RCC 7860 (cell line): ENCODE data around the gene LDLRAD4.

Experiments used
- DNase-seq: peaks from one replicate; pipeline ENCODE4 v3.0.0-alpha.2; 2015; ENCODE audit warnings: low spot score
- FAIRE-seq: peaks from 2 replicates; lab custom pipeline; 2012; peaks lifted over from hg19 to GRCh38; lab: Jason Lieb, UNC

The LDLRAD4 gene

DNA sequence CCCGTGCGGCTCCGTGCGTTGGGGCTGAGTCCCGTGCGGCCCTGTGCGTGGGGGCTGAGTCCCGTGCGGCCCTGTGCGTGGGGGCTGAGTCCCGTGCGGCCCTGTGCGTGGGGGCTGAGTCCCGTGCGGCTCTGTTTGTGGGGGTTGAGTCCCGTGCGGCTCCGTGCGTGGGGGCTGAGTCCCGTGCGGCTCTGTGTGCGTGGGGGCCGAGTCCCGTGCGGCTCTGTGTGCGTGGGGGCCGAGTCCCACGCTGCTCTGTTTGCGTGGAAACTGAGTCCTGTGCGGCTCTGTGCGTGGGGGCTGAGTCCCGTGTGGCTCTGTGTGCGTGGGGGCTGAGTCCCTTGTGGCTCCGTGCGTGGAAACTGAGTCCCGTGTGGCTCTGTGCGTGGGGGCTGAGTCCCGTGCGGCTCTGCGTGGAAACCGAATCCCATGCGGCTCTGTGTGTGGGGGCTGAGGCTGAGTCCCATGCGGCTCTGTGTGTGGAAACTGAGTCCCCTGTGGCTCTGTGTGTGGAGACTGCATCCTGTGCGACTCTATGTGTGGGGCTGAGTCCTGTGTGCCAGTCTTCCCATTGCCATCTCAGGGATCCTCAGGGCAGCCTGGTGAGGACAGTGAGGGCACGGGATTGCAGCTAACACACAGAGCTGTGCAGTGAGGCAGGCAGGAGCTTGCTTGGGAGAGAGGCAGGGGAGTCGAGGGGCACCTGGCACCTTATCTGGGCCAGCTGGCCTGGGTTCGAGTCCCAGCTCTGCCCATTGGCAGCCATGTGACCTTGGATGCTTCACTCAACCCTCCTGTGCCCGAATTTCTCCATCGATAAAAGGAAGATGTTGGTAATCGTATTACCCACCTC, 44.5 kb downstream of the LDLRAD4 start:
- no peak for FAIRE-seq

DNA sequence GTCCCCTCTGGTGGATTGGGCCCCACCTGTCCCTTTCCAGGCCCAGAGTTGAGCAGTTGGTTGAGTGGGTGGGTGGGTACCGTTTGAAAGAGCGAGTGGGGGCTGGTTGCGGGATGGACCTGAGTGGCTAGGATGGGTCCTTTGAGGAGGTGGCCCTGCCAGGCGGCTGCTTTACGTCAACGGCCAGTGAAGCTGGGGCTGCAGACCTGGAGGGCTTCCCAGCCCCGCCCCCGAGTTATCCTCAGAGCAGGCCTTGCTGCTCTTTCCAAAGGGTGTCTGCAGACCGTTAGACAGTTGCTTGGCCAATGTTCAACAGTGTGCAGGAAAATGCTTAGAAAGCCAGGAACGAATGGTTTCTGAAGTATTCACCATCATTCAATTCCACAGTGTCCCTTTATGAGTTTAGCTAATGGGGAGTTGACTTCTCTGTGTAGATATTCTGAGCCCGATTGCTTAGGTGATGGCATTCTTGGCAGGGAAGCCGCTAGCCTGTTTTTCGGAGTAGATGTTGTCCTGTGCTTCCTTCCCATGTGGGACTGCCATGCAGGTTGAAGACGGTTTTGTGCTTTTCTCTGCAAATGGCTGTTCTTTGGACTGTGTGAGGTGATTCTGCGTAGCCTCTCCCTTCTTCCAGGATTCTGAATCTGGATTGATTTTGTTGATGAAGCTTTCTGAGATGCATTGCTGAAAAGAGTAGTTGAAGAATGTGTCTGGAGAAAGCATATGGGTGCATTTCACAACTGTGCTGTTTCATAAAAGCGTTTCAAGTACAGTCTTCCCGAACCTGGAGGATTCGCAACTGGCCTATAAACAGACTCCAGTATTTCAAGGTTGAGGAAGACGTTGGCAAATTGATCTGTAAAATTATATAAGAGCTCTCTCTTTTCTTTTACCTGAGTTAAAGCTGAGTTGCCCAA, 45.8 kb downstream of the LDLRAD4 start:
- FAIRE-seq (no peak), DNase-seq (no peak)

More for the DNA sequence above, 44.5 kb downstream of the LDLRAD4 start:
- no peak for DNase-seq

DNA sequence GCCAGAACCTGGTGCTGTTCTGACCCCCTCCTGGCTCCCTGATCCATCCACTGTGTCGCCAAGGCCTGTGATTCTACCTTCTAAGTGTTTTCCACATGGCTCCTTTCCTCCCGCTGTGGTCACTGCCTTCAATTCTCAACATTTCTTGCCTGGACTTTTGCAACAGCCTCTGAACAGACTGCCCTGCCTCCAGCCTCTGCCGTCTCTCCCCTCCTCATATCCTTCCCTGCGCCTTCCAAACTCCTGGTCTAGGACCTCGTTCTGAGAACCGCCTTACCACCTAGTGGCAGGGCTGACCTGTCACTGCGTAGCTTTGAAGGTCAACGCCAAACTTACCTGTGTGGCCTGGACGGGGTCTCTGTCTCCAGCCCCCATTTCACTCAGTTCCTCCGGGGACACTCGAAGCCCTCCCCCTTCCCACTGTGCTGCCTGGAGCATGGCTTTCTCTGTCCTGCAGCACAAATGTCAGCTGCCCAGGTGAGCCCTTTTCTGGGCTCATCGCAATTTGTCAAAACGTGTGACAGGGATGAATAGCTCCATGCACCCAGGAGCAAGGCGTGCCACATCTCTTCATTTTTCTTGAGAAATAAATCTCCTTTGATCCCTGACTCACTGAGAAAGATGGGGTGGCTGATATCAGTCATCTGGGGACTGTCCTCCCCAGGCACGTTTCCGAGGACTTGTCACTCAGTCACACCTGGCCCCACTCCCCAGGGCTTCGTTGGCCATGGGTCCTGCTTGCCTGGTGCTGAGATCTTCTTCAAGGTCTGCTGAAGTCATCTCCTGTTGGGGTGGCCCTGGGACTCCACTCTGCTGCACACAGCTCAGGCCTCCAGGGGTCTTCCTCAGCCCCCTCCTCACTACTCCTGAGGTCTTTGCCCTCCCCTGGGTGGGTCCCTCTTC, 46.7 kb downstream of the LDLRAD4 start:
- DNase-seq (no peak), FAIRE-seq (no peak)

DNA sequence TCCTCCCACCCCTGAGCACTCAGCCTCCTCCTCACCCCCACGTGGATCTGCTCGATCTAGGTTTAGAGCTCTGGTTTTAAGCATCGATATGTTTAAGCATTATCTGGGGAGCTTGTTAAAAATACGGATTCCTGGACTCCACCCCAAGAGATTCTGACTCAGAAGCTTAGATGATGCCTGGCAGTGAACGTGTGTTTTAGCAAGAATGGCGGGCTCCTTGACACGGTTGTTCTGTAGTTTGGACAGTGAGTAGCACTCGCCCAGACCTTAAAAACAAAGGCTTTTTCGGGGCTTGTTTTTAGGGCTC, 47.3 kb downstream of the LDLRAD4 start:
- FAIRE-seq (no peak), DNase-seq (no peak)

DNA sequence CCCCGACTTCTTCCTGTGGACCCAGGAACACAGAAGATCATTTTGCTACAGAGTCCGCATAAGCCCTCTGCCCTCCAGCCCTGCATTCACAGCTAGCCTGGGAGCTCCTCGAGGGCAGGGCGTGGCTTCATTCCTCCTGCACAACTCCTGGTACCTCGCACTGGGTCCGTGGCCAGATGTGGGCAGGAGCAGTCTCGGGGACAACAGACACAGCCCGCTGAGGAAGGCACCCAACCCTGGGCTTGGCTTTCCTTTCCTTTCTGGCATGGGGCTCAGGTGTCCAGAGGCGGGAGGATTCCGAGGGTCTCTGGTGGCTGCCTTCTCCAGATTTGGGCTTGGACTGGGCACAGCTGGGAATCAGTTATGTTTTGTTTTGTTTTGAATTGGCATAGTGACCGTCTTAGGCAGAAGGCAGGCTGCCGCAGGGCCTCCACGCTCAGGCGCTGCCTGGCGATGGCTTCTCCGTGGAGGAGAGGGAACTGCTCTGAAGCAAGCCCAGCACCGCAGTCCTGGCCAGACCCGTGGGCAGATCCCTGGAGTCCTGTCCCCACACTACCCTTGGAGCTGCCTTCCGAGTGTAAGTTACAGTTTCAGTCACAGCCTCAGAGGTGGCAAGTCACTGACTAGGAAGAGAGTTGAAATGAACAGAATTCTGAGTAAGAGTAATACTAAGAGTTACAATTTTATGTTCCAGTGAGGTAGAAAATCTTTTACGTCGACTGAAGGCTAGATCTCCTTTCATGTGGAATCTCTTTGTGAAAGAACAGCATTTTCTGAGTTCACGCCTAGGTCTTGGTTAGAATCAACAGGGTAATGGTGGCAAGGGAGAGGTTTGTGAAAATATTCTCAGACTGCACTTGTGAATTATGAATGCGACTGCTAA, 47.9 kb downstream of the LDLRAD4 start:
- DNase-seq (no peak), FAIRE-seq (no peak)

DNA sequence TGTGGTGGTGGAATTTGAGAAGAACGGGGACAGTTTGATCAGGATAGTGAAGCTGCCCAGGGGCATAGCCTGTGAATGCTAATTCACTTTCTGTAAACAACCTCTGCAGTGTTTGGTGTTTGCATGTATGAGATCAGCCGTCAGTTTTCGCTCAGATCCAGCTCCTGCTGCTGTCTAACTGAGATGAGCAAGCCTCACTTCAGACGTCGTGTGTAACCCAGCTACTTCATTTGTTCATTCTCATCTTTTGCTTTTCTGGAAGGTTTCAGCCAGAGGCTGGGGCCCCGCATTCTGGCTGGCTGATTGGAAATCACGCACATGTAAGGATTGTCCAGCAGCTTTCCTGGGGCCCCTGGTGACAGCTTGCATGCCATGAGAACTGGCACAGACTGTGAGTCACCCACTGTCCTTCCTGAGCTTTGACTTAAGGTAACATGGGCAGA, 48.9 kb downstream of the LDLRAD4 start:
- DNase-seq (no peak), FAIRE-seq (no peak)

DNA sequence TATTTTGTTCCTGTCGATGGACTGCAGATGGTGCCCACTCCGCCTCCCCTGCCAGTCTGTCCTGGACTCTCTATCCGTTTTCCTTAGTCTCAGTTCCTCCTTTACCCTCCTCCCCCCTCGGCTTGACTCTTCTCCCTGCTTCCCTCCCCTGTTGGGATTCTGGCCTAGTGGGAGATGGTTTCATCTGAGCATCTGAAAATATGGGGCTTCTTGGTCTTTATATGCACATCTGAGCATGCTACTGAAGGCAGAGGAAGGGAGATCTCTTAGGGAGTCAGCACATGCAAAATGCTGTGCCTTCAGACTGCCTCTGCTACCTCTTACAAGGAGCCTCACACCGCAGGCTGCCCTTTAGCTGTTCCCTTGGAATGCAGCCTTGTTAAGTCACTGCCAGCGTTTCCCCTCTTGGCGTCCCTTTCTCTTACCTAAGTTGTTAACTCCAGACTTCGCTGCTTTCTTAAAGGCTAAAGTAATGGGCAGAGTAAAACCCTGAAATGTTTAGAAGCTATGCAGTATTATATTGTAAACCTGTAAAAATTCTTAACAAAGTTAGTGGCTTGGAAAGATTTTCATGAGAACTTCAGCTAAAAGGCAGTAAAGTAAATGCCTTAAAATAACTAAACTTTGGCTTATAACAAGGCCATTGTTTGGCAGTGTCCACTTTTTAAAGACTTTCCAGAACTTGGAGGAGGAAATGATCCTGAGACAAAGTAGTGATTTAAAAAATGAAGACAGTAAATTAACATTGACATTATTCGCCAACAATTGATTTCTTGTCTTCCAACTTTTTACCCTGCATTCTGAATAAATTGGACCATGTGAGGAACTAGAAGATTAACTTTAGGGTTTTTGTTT, 49.8 kb downstream of the LDLRAD4 start:
- FAIRE-seq (no peak), DNase-seq (no peak)

DNA sequence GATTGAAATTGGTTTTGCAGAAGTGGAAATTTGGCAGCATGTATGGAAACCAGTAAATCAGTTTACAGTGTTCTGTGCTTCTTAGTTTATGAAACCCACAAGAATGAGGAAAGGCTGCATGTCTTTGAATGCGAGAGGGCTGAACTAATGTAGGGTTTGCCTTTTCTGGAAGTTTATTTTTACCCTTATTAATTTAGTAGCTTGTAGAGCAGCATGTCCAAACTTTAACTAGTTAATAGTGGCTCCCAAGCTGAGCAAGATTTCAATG, 50.4 kb downstream of the LDLRAD4 start:
- DNase-seq (no peak), FAIRE-seq (no peak)

DNA sequence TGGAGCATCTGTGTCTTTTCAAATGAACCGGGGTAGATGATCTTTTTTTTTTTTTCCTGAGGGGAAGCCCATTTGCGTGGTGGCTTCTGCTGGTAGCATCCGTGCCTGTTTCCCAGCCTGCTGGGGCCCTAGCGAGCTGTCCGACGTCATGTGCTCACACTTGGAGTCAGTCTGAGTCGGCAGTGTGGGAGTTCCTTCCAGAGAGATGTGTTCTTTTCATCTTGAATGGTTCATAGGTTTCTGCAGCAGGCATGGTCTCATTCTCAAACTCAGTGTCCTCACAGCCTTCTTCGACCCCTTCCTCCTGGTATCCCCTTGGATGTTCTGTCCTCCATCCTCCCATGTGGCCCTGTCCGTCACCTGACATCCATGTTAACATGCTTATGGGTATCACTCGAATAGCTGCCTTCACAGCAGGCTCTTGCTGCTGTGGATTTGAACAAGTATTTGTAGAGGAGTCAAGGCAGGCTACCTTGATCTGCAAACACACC, 51.0 kb downstream of the LDLRAD4 start:
- no peak for FAIRE-seq
- DNase-seq = no peak

DNA sequence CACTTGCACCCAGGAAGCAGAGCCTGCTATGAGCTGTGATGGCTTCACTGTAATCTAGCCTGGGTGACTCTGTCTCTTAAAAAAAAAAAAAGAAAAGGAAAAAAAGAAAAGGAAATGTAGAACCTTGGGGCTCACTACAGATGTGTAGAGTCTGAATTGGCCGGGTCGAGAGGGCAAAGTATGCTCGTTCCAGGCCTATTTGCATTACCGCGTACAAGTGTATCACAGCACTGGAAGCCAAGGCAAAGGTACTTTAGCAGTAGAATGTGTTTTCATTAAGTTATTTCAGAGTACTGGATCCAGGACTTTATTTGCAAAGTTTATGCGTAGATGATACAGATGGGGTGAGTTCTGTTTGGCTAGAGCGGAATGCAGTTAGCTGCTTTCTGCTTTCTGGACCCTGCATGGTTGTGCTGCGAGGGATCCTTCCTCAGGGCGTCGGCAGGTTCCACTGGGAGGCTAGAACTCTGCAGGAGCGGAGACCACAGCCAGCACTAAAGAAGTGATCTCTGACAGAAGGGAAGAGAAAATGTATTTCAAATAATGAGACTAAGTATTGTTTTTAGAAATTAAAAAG, 51.8 kb downstream of the LDLRAD4 start:
- FAIRE-seq (no peak), DNase-seq (no peak)

DNA sequence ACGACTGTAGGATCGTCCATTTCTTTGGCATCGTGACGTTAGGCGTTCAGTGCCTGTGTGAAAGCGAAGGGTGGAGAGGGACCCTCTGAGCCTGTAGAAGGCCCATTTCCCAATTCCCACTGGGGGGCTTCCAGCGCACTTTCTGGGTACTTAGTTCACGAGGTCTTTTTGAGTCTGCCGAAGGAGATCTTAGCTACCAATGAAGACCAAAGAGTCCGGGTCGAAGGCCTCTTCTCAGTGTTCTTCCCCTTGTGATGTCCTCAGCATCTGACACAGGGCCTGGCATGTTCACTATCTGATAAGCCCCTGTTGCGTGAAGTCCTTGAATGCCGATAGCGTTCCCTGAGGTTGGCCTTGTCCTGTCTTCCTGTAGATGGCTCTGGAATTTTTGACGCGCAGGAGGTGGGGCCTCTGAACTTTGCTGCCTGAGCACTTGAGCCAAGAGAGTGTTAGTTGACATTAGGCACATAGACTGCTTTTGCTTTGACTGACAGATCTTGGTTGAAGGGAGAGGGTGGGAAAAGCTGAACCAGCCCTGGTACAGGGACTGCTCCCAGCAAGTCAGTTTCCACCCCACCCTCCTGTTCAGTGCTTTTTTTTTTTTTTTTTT, 52.8 kb downstream of the LDLRAD4 start:
- no peak for DNase-seq
- FAIRE-seq = no peak

DNA sequence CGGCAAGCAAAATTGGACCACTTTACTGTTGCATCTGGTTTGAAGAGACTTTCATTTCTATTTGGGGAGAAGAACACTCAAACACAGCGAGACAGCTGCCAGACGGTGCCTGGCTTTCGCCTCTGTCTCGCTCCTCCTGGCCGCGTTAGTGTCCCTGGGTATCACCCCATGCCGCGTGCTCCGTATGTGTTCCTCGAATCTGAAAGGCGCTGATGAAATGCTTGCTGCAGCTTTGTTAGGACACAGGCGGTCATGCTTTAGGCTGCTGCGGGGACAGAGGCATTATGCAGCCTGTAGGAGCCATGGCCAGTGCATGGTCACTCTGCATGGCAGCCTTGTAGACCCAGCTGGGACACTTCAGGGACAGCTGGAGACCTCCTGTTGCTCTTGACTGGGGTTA, 53.9 kb downstream of the LDLRAD4 start:
- FAIRE-seq (no peak), DNase-seq (no peak)

DNA sequence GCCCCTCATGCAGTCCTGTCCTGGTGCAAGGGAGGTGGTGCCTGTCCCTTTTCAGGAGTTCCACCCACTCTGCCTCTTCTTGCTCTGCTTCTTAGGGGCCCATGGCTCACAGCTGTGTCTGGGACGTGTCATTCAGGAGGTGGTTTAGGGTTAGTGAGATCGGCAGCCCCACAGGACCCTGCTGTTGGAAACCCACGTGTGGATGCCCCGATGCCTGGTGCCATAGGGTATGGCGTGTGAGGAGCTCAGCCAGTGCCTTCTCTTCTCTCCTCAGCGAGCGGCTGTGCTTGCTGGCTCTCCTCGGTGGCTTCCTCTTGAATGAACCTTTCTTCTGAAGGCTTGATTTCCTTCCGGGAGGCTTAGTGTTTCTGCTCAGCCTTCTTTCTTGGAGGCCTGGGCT, 55.2 kb downstream of the LDLRAD4 start:
- no peak for FAIRE-seq
- DNase-seq = no peak

DNA sequence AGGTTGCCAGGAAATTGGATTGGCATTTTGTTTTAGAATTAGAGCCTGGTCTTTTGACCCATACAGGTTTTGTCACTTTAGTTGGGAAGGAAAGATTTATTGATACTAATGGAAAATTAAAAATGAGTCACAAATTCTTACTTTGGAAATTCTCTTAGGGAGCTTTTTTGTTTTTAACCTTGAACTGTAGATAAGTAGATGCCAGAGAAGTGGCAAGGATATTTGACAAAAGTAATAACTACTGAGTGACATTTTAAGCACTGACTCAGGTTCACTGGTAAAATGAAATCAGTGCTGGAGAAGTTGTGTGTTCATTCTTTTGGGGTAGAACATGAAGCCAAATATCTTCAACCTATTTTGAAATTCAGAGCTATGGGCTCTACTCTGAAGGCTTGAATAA, 56.5 kb downstream of the LDLRAD4 start:
- DNase-seq (no peak), FAIRE-seq (no peak)

DNA sequence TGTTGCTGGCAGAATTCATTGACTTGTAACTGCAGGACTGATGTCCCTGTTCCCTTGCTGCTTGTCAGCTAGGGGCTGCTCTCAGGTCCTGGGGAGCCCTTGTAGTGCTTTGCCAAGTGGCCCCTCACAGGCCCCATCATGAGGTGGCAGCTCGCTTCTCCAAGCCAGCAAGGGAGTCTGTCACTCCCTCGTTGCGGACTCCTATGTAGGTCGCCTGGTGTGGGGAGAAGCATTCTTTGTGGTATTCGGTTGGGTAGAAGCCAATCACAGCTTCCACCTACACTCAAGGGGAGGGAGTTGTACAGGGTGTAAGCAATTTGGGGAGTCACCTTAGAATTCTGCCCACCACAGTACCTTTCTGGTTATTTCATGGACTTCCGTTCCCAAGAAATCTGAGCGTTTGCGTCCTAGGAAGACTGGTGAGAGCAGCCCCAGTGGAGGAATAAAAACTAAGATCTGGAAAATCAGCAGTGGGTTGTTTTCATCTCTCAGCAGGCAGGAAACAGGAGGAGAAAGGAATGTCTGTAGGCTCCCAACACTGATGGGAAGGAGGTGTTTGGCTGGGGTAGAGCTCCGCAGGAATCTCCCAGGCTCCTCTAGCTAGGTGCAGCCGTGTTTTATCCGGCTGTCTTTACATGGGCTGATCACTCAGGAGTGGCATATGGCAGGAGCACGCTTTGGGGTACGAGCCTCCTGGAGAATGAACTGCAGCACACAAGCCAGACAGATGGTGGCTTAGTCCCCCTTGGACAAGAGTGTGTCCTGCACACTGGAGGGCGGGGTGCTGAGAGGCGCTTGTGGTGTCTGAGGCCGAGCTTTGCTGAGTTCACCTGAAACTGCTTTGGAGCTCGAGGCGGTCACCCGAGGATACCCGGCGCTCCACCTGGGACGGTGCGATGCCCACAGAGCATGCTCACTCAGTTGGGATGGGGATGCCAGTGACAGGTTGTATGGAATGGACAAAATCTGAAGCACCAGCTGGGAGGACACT, 58.3 kb downstream of the LDLRAD4 start:
- DNase-seq (no peak), FAIRE-seq (no peak)

DNA sequence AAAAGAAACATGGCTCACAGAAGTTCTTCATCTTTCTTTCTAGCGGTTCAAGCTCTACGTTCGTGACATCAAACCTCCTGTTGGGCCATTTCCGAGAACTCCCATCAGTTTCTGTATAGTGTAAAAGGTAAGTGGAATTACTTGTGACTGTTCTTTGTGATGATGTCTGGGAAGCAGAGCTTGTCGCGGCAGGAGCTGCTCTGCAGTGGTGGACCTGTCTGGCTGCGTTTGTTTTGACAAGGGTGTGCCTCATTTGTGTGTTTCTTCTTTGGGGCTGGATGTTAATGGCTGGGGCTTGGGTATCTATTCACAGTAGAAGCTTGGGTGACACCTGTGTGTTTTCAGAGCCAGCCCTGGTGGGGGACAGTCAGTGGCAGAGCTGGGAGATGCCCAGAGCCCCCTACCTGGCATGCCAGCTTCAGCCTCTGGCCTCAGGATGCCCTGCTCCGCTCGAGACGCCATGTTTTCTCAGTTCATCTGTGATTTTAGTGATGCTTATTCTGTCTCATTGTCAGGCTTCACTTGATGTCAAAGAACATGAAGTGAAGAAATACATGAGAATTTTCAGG, 59.6 kb downstream of the LDLRAD4 start:
- DNase-seq = no peak
- no peak for FAIRE-seq
